ENCODE results near the gene KCNQ5.
A peak's percentile ranks its signal among the peaks of the same experiment; 100 is the strongest.

Gene KCNQ5

DNA sequence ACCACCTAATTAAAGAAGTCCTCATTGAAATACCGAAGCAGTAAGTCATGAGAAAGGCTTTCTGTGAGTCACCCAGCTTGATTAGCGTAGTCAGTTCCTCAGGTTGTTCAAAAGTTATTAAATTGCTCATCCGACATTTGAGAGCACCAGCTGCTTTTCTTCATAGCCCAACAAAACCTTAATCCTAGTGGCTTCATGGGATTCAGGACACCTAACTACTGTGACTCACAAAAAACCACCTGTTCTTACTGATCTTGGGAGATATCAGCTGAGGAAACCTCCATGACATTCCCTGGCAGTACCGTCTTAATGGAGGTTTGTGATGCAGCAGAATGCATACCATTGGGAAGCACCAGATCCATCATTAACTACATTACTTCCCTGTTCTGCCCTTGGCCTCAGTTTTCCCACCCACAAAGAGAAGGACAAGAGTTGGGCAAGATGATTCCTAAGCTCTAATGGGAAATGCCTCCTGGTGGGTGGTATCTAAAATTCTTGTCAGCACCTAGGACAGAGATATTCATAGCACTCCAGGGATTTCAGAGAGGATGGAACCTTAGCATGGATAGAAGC is 499.6 kb downstream of the KCNQ5 start:
- Histone ChIP-seq H3K9me3 (ENCODE audit: insufficient read depth, low read length) (no peaks in the 10 kb centered on the region), H3K4me3 (ENCODE audit: insufficient read depth, low read length, poor library complexity, severe bottlenecking) (no peak overlapping the region), H3F3A (ENCODE audit: insufficient read depth) (no peaks in the 10 kb centered on the region), H3K36me3 (ENCODE audit: low read length) (peaks cover 18% of the 10 kb centered on the region; the same call in 1 of the 2 replicates), H3K27ac (ENCODE audit: low read depth, low read length) (no peak overlapping the region), H2AFZ (ENCODE audit: low read depth, low read length, severe bottlenecking) (no peak overlapping the region), H3K4me2 (ENCODE audit: low read depth, low read length, poor library complexity, severe bottlenecking) (no peak overlapping the region), H3K9ac (ENCODE audit: low read length) (no peak overlapping the region), H4K20me1 (ENCODE audit: low read depth, low read length) (no peaks in the 10 kb centered on the region), H3K9me2 (replicated peaks; ENCODE audit: insufficient read depth, low read length) (no peaks in the 10 kb centered on the region), H3K79me2 (ENCODE audit: insufficient read depth, low read length) (no peaks in the 10 kb centered on the region), H3K27me3 (ENCODE audit: low read length) (no peaks in the 10 kb centered on the region)
- no peak for TF ChIP-seq EZH2phosphoT487 (conservative IDR thresholded peaks at IDR 0.05; ENCODE audit: low read length)

DNA sequence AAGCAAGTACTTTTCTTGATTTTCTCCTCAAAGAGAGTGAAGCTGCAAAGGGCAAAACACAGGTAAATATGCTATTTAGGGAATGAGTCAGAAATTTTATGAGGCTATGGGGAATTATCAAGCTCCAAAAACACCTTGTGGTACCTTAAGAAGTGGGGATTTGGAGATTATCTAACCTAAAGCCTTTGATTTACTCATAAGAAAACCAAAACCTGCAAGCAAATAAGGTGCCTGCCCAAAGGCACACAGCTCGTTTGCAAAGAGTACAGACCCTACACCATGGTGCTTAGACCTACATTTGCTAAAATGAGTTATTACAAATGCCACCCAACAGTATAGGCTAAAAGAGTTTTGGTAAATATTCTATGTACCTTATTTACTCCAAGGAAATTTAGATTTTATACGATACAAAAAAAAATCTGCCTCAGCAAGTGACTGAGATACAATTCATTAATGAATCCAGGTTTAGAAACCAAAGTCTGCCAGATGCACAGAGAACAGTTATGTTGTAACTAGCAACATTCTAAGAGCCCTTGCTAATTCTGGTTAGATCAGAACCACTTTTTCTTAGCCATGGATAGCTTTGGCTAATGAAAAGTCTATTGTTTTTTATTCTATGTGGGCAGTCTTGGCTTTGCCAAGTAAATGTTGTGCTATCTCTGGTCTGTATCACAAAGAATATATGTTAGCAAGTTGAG is 501.9 kb downstream of the KCNQ5 start:
- Histone ChIP-seq H3K79me2 (ENCODE audit: insufficient read depth, low read length) (no peaks in the 10 kb centered on the region), H3F3A (ENCODE audit: insufficient read depth) (no peaks in the 10 kb centered on the region; the same call in 1 of the 2 replicates), H3K9ac (ENCODE audit: low read length) (no peak overlapping the region), H3K9me2 (replicated peaks; ENCODE audit: insufficient read depth, low read length) (no peaks in the 10 kb centered on the region), H4K20me1 (ENCODE audit: low read depth, low read length) (no peaks in the 10 kb centered on the region), H3K9me3 (ENCODE audit: insufficient read depth, low read length) (no peaks in the 10 kb centered on the region), H3K27me3 (ENCODE audit: low read length) (no peaks in the 10 kb centered on the region), H3K27ac (ENCODE audit: low read depth, low read length) (no peak overlapping the region), H3K4me3 (ENCODE audit: insufficient read depth, low read length, poor library complexity, severe bottlenecking) (no peak overlapping the region), H3K36me3 (ENCODE audit: low read length) (peaks cover 18% of the 10 kb centered on the region; the same call in 1 of the 2 replicates), H2AFZ (ENCODE audit: low read depth, low read length, severe bottlenecking) (no peak overlapping the region), H3K4me2 (ENCODE audit: low read depth, low read length, poor library complexity, severe bottlenecking) (no peak overlapping the region)
- TF ChIP-seq EZH2phosphoT487 (conservative IDR thresholded peaks at IDR 0.05; ENCODE audit: low read length): no peak
- TF ChIP-seq, protein P1, sequence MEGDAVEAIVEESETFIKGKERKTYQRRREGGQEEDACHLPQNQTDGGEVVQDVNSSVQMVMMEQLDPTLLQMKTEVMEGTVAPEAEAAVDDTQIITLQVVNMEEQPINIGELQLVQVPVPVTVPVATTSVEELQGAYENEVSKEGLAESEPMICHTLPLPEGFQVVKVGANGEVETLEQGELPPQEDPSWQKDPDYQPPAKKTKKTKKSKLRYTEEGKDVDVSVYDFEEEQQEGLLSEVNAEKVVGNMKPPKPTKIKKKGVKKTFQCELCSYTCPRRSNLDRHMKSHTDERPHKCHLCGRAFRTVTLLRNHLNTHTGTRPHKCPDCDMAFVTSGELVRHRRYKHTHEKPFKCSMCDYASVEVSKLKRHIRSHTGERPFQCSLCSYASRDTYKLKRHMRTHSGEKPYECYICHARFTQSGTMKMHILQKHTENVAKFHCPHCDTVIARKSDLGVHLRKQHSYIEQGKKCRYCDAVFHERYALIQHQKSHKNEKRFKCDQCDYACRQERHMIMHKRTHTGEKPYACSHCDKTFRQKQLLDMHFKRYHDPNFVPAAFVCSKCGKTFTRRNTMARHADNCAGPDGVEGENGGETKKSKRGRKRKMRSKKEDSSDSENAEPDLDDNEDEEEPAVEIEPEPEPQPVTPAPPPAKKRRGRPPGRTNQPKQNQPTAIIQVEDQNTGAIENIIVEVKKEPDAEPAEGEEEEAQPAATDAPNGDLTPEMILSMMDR (IDR thresholded peaks at IDR 0.05; ENCODE audit: insufficient read depth, low read length, poor library complexity, severe bottlenecking): no peak

DNA sequence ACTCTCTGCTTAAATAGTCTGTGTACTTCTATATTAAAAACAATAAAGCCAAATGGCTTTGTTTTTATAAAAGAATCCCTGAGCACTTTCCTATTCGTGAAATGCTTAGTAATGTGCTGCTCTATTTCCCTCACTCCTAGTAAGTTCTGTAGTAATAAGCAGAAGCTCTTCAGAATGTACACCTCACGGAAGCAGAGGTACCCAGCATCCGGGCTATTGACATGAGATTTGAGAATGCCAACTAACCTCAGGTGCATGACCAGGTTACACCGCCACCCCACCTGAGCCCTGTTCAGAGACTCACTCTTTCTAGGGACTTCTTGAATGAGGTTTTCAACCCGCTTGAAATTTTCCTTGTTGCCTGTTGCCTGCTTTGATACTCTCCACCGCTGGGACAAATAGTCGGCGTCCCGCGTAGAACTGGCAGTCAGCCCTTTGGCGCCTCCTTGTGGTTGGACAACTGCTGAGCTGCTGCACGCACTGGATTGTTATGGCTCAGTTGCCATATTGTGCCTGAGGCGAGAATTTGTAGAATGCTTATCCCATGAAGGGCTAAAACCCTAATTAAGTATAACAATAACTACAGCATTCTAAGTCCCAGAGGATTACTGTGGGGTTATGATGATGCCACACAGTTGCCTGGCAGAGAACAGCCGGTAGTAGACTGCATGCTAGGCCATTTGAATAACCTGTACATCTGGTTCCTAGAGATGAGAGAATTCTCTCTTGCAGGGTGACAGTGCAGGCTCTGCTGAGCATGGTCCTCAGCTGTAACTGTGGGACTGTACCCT is 508.0 kb downstream of the KCNQ5 start:
- peak overlapping the region; percentile 52 for H2AFZ ChIP-seq (ENCODE audit: low read depth, low read length, severe bottlenecking)
- peak overlapping the region; percentile 52 for H3K4me2 ChIP-seq (ENCODE audit: low read depth, low read length, poor library complexity, severe bottlenecking)
- H3K27me3 ChIP-seq (ENCODE audit: low read length): no peaks in the 10 kb centered on the region
- H3K79me2 ChIP-seq (ENCODE audit: insufficient read depth, low read length): no peaks in the 10 kb centered on the region
- no peaks in the 10 kb centered on the region for H3K36me3 ChIP-seq (ENCODE audit: low read length)
- H3K27ac ChIP-seq (ENCODE audit: low read depth, low read length): no peak overlapping the region
- H4K20me1 ChIP-seq (ENCODE audit: low read depth, low read length): no peaks in the 10 kb centered on the region
- no peaks in the 10 kb centered on the region; the same call in 1 of the 2 replicates for H3F3A ChIP-seq (ENCODE audit: insufficient read depth)
- no peaks in the 10 kb centered on the region for H3K9me3 ChIP-seq (ENCODE audit: insufficient read depth, low read length)
- no peak overlapping the region for H3K4me3 ChIP-seq (ENCODE audit: insufficient read depth, low read length, poor library complexity, severe bottlenecking)
- no peaks in the 10 kb centered on the region for H3K9me2 ChIP-seq (replicated peaks; ENCODE audit: insufficient read depth, low read length)
- TF ChIP-seq, protein P1 (IDR thresholded peaks at IDR 0.05; ENCODE audit: insufficient read depth, low read length, poor library complexity, severe bottlenecking): peak; percentile 98
- no peak for TF ChIP-seq EZH2phosphoT487 (conservative IDR thresholded peaks at IDR 0.05; ENCODE audit: low read length)
- H3K9ac ChIP-seq (ENCODE audit: low read length): peak overlapping the region; percentile 26; the same call in 1 of the 2 replicates

Data from SU-DHL-6 (cell line).